Central memory CD8-positive, alpha-beta T cell (primary cell): ENCODE measurements around the gene ARID1B.

Experiments used
- ATAC-seq: fragments of 150-1000 bp; cut with Tn5 transposase; replicated peaks from 2 replicates; pipeline ENCODE4 v1.10.0; 2022; ENCODE audit warnings: mild to moderate bottlenecking, moderate FRiP score, moderate number of reproducible peaks; ENCODE audit not compliant: poor library complexity, severe bottlenecking; ENCODE audit errors: extremely low read depth
- DNase-seq, 2 donors: peaks; one replicate each; pipeline ENCODE4 v3.0.0; 2021; ENCODE audit warnings: low spot score in 2 of 2
- H3K27ac Mint-ChIP-seq: one replicate; pipeline ENCODE4 v1.8.0; 2022; ENCODE audit warnings: low read depth, mild to moderate bottlenecking, moderate library complexity, mixed read lengths
- H3K27me3 Mint-ChIP-seq: one replicate; pipeline ENCODE4 v1.8.0; 2022; ENCODE audit warnings: mixed read lengths
- H3K36me3 Mint-ChIP-seq: one replicate; pipeline ENCODE4 v1.8.0; 2022; ENCODE audit warnings: mild to moderate bottlenecking, moderate library complexity, mixed read lengths; ENCODE audit not compliant: insufficient read depth
- H3K4me1 Mint-ChIP-seq: one replicate; pipeline ENCODE4 v1.8.0; 2022; ENCODE audit warnings: mixed read lengths
- H3K4me3 Mint-ChIP-seq: one replicate; pipeline ENCODE4 v1.8.0; 2022; ENCODE audit warnings: mild to moderate bottlenecking, moderate library complexity, mixed read lengths
- H3K9me3 Mint-ChIP-seq: one replicate; pipeline ENCODE4 v1.8.0; 2022; ENCODE audit warnings: mixed read lengths

Gene ARID1B

GRCh38 chr6:157168471-157168870 lies 391.3 kb downstream of the ARID1B start:
- Mint-ChIP-seq H3K4me3 (no peak overlapping the region), H3K9me3 (no peaks in the 10 kb centered on the region), H3K36me3 (peaks cover 14% of the 10 kb centered on the region), H3K27me3 (no peaks in the 10 kb centered on the region), H3K4me1 (peaks cover 9% of the 10 kb centered on the region), H3K27ac (no peak overlapping the region)
- DNase-seq (no peak), ATAC-seq (no peak)

GRCh38 chr6:157169226-157169625 lies 392.0 kb downstream of the ARID1B start:
- DNase-seq = no peak
- no peak overlapping the region for H3K4me3 Mint-ChIP-seq
- H3K4me1 Mint-ChIP-seq = peaks cover 5% of the 10 kb centered on the region
- no peaks in the 10 kb centered on the region for H3K9me3 Mint-ChIP-seq
- no peak for ATAC-seq
- no peaks in the 10 kb centered on the region for H3K27me3 Mint-ChIP-seq
- no peak overlapping the region for H3K27ac Mint-ChIP-seq
- H3K36me3 Mint-ChIP-seq = peaks cover 16% of the 10 kb centered on the region

GRCh38 chr6:157169656-157170055 lies 392.5 kb downstream of the ARID1B start:
- Mint-ChIP-seq H3K4me1 (peaks cover 5% of the 10 kb centered on the region), H3K4me3 (no peak overlapping the region), H3K36me3 (peaks cover 16% of the 10 kb centered on the region), H3K9me3 (no peaks in the 10 kb centered on the region), H3K27ac (no peak overlapping the region), H3K27me3 (no peaks in the 10 kb centered on the region)
- DNase-seq (no peak), ATAC-seq (no peak)

GRCh38 chr6:157170535-157170934 lies 393.4 kb downstream of the ARID1B start:
- H3K27ac Mint-ChIP-seq = peak overlapping the region; percentile 19

GRCh38 chr6:157171801-157172200 lies 394.6 kb downstream of the ARID1B start:
- Mint-ChIP-seq H3K27ac (no peak overlapping the region), H3K36me3 (peaks cover 16% of the 10 kb centered on the region), H3K4me3 (no peak overlapping the region), H3K27me3 (no peaks in the 10 kb centered on the region), H3K4me1 (peaks cover 5% of the 10 kb centered on the region), H3K9me3 (no peaks in the 10 kb centered on the region)
- DNase-seq = no peak
- ATAC-seq = no peak

More at GRCh38 chr6:157170535-157170934, 393.4 kb downstream of the ARID1B start:
- no peaks in the 10 kb centered on the region for H3K9me3 Mint-ChIP-seq
- H3K4me1 Mint-ChIP-seq = peaks cover 5% of the 10 kb centered on the region
- DNase-seq (no peak), ATAC-seq (no peak)
- peaks cover 16% of the 10 kb centered on the region for H3K36me3 Mint-ChIP-seq
- no peaks in the 10 kb centered on the region for H3K27me3 Mint-ChIP-seq
- no peak overlapping the region for H3K4me3 Mint-ChIP-seq

- H3K36me3 Mint-ChIP-seq = peaks cover 16% of the 10 kb centered on the region
- H3K4me1 Mint-ChIP-seq = peaks cover 5% of the 10 kb centered on the region
- no peak overlapping the region for H3K4me3 Mint-ChIP-seq
- peak overlapping the region; percentile 42 for H3K27ac Mint-ChIP-seq
- no peaks in the 10 kb centered on the region for H3K27me3 Mint-ChIP-seq
- DNase-seq = no peak
- no peak for ATAC-seq
- no peaks in the 10 kb centered on the region for H3K9me3 Mint-ChIP-seq
Measured at GRCh38 chr6:157172231-157172701, 395.1 kb downstream of the ARID1B start.

GRCh38 chr6:157172830-157173536 lies 395.8 kb downstream of the ARID1B start:
- DNase-seq = no peak
- Mint-ChIP-seq H3K27ac (peak overlapping the region; percentile 42), H3K36me3 (peaks cover 14% of the 10 kb centered on the region), H3K27me3 (no peaks in the 10 kb centered on the region), H3K4me3 (no peak overlapping the region), H3K9me3 (no peaks in the 10 kb centered on the region), H3K4me1 (peaks cover 5% of the 10 kb centered on the region)
- ATAC-seq = no peak

- H3K27ac Mint-ChIP-seq = no peak overlapping the region
Measured at GRCh38 chr6:157173776-157174175, 396.6 kb downstream of the ARID1B start.

GRCh38 chr6:157174731-157175130 lies 397.6 kb downstream of the ARID1B start:
- H3K4me3 Mint-ChIP-seq = no peak overlapping the region
- no peak for DNase-seq
- no peak for ATAC-seq
- H3K27ac Mint-ChIP-seq = no peak overlapping the region
- H3K36me3 Mint-ChIP-seq = peaks cover 8% of the 10 kb centered on the region
- H3K27me3 Mint-ChIP-seq = no peaks in the 10 kb centered on the region
- peaks cover 5% of the 10 kb centered on the region for H3K4me1 Mint-ChIP-seq
- no peaks in the 10 kb centered on the region for H3K9me3 Mint-ChIP-seq

More at GRCh38 chr6:157173776-157174175, 396.6 kb downstream of the ARID1B start:
- no peak for DNase-seq
- Mint-ChIP-seq H3K4me3 (no peak overlapping the region), H3K27me3 (no peaks in the 10 kb centered on the region), H3K4me1 (peaks cover 5% of the 10 kb centered on the region), H3K36me3 (peaks cover 11% of the 10 kb centered on the region), H3K9me3 (no peaks in the 10 kb centered on the region)
- ATAC-seq = no peak

- DNase-seq = no peak
- peaks cover 14% of the 10 kb centered on the region for H3K36me3 Mint-ChIP-seq
- H3K27ac Mint-ChIP-seq = no peak overlapping the region
- no peak for ATAC-seq
- no peaks in the 10 kb centered on the region for H3K9me3 Mint-ChIP-seq
- H3K27me3 Mint-ChIP-seq = no peaks in the 10 kb centered on the region
- H3K4me3 Mint-ChIP-seq = no peak overlapping the region
- H3K4me1 Mint-ChIP-seq = peaks cover 3% of the 10 kb centered on the region
Measured at GRCh38 chr6:157177731-157178336, 400.7 kb downstream of the ARID1B start.

- H3K4me3 Mint-ChIP-seq = no peak overlapping the region
- ATAC-seq = no peak
- no peak for DNase-seq
- H3K36me3 Mint-ChIP-seq = peaks cover 29% of the 10 kb centered on the region
- no peaks in the 10 kb centered on the region for H3K9me3 Mint-ChIP-seq
- H3K27ac Mint-ChIP-seq = no peak overlapping the region
- H3K4me1 Mint-ChIP-seq = peaks cover 19% of the 10 kb centered on the region
- H3K27me3 Mint-ChIP-seq = no peaks in the 10 kb centered on the region
Measured at GRCh38 chr6:157181649-157182048, 404.5 kb downstream of the ARID1B start.

- no peaks in the 10 kb centered on the region for H3K27me3 Mint-ChIP-seq
- H3K4me1 Mint-ChIP-seq = peaks cover 25% of the 10 kb centered on the region
- H3K27ac Mint-ChIP-seq = no peak overlapping the region
- peaks cover 36% of the 10 kb centered on the region for H3K36me3 Mint-ChIP-seq
- H3K4me3 Mint-ChIP-seq = no peak overlapping the region
- DNase-seq (no peak), ATAC-seq (no peak)
- H3K9me3 Mint-ChIP-seq = no peaks in the 10 kb centered on the region
Measured at GRCh38 chr6:157182503-157183264, 405.5 kb downstream of the ARID1B start.
